GM12872 (cell line): ENCODE results near the gene AHI1.

Source experiments
- TF ChIP-seq, protein P1 (sequence below): IDR thresholded peaks from 3 replicates; pipeline ENCODE4 v1.5.1; 2011; ENCODE audit warnings: low read depth, mild to moderate bottlenecking, low read length, moderate library complexity; ENCODE audit not compliant: insufficient read depth

The AHI1 gene

GRCh38 chr6:135385299-135385698 is 112.2 kb downstream of the AHI1 start:
- TF ChIP-seq, protein P1, sequence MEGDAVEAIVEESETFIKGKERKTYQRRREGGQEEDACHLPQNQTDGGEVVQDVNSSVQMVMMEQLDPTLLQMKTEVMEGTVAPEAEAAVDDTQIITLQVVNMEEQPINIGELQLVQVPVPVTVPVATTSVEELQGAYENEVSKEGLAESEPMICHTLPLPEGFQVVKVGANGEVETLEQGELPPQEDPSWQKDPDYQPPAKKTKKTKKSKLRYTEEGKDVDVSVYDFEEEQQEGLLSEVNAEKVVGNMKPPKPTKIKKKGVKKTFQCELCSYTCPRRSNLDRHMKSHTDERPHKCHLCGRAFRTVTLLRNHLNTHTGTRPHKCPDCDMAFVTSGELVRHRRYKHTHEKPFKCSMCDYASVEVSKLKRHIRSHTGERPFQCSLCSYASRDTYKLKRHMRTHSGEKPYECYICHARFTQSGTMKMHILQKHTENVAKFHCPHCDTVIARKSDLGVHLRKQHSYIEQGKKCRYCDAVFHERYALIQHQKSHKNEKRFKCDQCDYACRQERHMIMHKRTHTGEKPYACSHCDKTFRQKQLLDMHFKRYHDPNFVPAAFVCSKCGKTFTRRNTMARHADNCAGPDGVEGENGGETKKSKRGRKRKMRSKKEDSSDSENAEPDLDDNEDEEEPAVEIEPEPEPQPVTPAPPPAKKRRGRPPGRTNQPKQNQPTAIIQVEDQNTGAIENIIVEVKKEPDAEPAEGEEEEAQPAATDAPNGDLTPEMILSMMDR: no peak

DNA sequence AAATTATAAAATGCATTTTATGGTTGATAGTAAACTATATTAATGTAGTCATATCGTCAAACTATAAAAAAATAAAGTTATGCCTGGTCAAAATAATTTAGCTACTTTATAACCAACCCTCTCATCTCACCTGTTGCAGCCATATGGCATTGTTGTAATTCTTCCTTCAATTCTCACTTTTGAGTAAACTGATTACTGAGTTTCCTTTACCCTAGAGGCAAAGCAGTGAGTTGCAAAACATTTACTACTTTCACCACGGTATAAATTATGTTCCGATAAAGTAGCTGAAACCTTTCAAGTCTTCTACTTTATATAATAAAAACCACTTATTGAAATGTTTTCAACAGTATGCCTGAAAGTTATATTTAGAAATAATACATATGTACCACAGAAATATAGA is 113.8 kb downstream of the AHI1 start:
- TF ChIP-seq, protein P1: no peak

- TF ChIP-seq, protein P1: no peak
Measured at GRCh38 chr6:135383301-135383700, 114.2 kb downstream of the AHI1 start.

GRCh38 chr6:135382182-135382628 is 115.3 kb downstream of the AHI1 start:
- TF ChIP-seq, protein P1: no peak

DNA sequence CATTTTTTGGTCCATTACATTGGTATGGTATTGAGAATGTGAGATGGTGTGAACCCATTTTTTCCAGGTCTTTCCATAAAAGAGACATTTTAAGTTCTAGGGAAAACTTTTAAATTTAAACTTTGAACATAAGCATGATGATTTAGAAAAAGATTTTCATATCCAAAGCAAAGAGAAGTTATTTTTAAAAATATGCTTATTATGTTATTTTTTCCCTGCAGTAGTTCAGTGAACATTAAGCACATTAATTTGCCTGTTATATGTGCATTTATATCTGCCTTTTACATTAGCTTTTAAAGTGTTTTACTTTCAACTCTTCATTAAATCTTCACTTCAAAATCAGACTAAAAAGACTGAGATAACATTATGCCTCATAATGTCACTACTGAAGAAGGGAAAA is 116.7 kb downstream of the AHI1 start:
- TF ChIP-seq, protein P1: no peak

GRCh38 chr6:135379647-135380046 is 117.9 kb downstream of the AHI1 start:
- TF ChIP-seq, protein P1: no peak

- TF ChIP-seq, protein P1: no peak
Measured at GRCh38 chr6:135372758-135373157, 124.8 kb downstream of the AHI1 start.

GRCh38 chr6:135362124-135362523 is 135.4 kb downstream of the AHI1 start:
- TF ChIP-seq, protein P1: no peak
